Myocyte (in vitro differentiated cells): ENCODE measurements around the gene NET1. TPM values are rescaled to one million over a fixed set of nuclear protein-coding genes. Genes with fewer than 3 reads are reported as not detected.
A peak's percentile ranks its signal among the peaks of the same experiment; 100 is the strongest.
"Not testable (repeated sequence)": the region's sequence is repeated elsewhere in the genome, so short reads cannot be mapped to it uniquely, and the experiment has no call there.

Experiments used
- DNase-seq: peaks from one replicate; pipeline ENCODE4 v3.0.0-alpha.2; 2012; ENCODE audit warnings: low read depth
- total RNA-seq: library from RNA; depleted of rRNA; stranded (reverse); fragments of >200 nt; gene quantifications from 2 replicates; pipeline ENCODE4 v1.2.3, GENCODE V29; 2014

NET1 gene
- total RNA-seq, 1 donor from 2014 or later = 31.6 TPM

- no peak for DNase-seq
Observed at GRCh38 chr10:5461914-5462840, 49.8 kb downstream of the NET1 start.

GRCh38 chr10:5462841-5463293 lies 50.5 kb downstream of the NET1 start:
- no peak for DNase-seq

- no peak for DNase-seq
Observed at GRCh38 chr10:5464546-5464945, 52.2 kb downstream of the NET1 start.

- no peak for DNase-seq
Observed at GRCh38 chr10:5465976-5466450, 53.7 kb downstream of the NET1 start.

- DNase-seq = peak; percentile 61
Observed at GRCh38 chr10:5466451-5467206, 54.3 kb downstream of the NET1 start.

- no peak for DNase-seq
Observed at GRCh38 chr10:5467207-5467535, 54.8 kb downstream of the NET1 start.

GRCh38 chr10:5467634-5468255 lies 55.4 kb downstream of the NET1 start:
- DNase-seq = no peak

GRCh38 chr10:5468262-5469106 lies 56.1 kb downstream of the NET1 start:
- no peak for DNase-seq

GRCh38 chr10:5469353-5470061 lies 57.1 kb downstream of the NET1 start:
- no peak for DNase-seq

GRCh38 chr10:5470062-5470751 lies 57.9 kb downstream of the NET1 start:
- DNase-seq = no peak

GRCh38 chr10:5474642-5475041 lies 62.3 kb downstream of the NET1 start:
- not testable (repeated sequence) for DNase-seq

- not testable (repeated sequence) for DNase-seq
Observed at GRCh38 chr10:5475088-5475487, 62.7 kb downstream of the NET1 start.

- DNase-seq = not testable (repeated sequence)
Observed at GRCh38 chr10:5475974-5476807, 63.8 kb downstream of the NET1 start.

GRCh38 chr10:5476918-5477525 lies 64.7 kb downstream of the NET1 start:
- peak; percentile 39 for DNase-seq

GRCh38 chr10:5477948-5478693 lies 65.8 kb downstream of the NET1 start:
- DNase-seq = peak; percentile 24

- DNase-seq = no peak
Observed at GRCh38 chr10:5478694-5479305, 66.4 kb downstream of the NET1 start.
